Neuronal stem cell (in vitro differentiated cells): ENCODE results near the gene BABAM2.

ENCODE experiments used
- DNase-seq: peaks from one replicate; pipeline ENCODE4 v3.0.0-alpha.2; 2013; ENCODE audit warnings: low spot score
- H2AFZ ChIP-seq: one replicate; pipeline ENCODE4 v1.6.1; 2013; ENCODE audit warnings: mild to moderate bottlenecking, low read length, inconsistent platforms
- H2AK5ac ChIP-seq: 2 replicates; pipeline ENCODE4 v1.6.1; 2013; ENCODE audit warnings: low read depth, mild to moderate bottlenecking, inconsistent platforms, low read length, moderate library complexity, mixed read lengths
- H2BK120ac ChIP-seq: 2 replicates; pipeline ENCODE4 v1.6.1; 2013; ENCODE audit warnings: low read depth, mild to moderate bottlenecking, inconsistent platforms, low read length, moderate library complexity, mixed read lengths
- H2BK12ac ChIP-seq: one replicate; pipeline ENCODE4 v1.6.1; 2013; ENCODE audit warnings: low read length, inconsistent platforms
- H2BK15ac ChIP-seq: 2 replicates; pipeline ENCODE4 v1.6.1; 2013; ENCODE audit warnings: mild to moderate bottlenecking, low read length, inconsistent platforms, mixed read lengths
- H2BK5ac ChIP-seq: one replicate; pipeline ENCODE4 v1.6.1; 2013; ENCODE audit warnings: inconsistent platforms, mild to moderate bottlenecking, low read length, moderate library complexity
- H3K14ac ChIP-seq: one replicate; pipeline ENCODE4 v1.6.1; 2013; ENCODE audit warnings: low read length, inconsistent platforms
- H3K18ac ChIP-seq: 2 replicates; pipeline ENCODE4 v1.6.1; 2013; ENCODE audit warnings: low read length, inconsistent platforms
- H3K23ac ChIP-seq: 2 replicates; pipeline ENCODE4 v1.6.1; 2013; ENCODE audit warnings: low read depth, mild to moderate bottlenecking, mixed read lengths, low read length, inconsistent platforms; ENCODE audit not compliant: poor library complexity
- H3K27ac ChIP-seq: replicated peaks from 3 replicates; pipeline ENCODE4 v1.5.1; 2013; ENCODE audit warnings: low read length, inconsistent platforms
- H3K27me3 ChIP-seq, 3 experiments: 2 replicates each; pipeline ENCODE4 v1.6.1; 2013; ENCODE audit warnings: low read length in 3 of 3, mild to moderate bottlenecking in 2 of 3, inconsistent platforms in 1 of 3, low read depth in 1 of 3, mixed read lengths in 1 of 3, moderate library complexity in 1 of 3; ENCODE audit not compliant: control insufficient read depth in 3 of 3, insufficient read depth in 3 of 3
- H3K36me3 ChIP-seq, 2 donors: replicated peaks in 1 of 2; 2 replicates each; pipeline ENCODE4 v1.6.1; 2013; ENCODE audit warnings: low read length in 2 of 2; ENCODE audit not compliant: control insufficient read depth in 2 of 2, insufficient read depth in 2 of 2
- H3K4ac ChIP-seq: 2 replicates; pipeline ENCODE4 v1.6.1; 2013; ENCODE audit warnings: inconsistent platforms, mild to moderate bottlenecking, low read length, moderate library complexity
- H3K4me1 ChIP-seq, 2 donors: 1 replicate in 1 of 2; 2 replicates in 1 of 2; pipeline ENCODE4 v1.6.1; 2013; ENCODE audit warnings: low read length in 2 of 2, low read depth in 1 of 2; ENCODE audit not compliant: control insufficient read depth in 2 of 2, insufficient read depth in 1 of 2
- H3K4me2 ChIP-seq: one replicate; pipeline ENCODE4 v1.6.1; 2013; ENCODE audit warnings: mild to moderate bottlenecking, low read length, inconsistent platforms; ENCODE audit not compliant: insufficient read depth, poor library complexity, severe bottlenecking
- H3K4me3 ChIP-seq, 2 donors: 2 replicates each; pipeline ENCODE4 v1.5.1; 2013; ENCODE audit warnings: low read length in 2 of 2, mild to moderate bottlenecking in 2 of 2, inconsistent platforms in 1 of 2, moderate library complexity in 1 of 2
- H3K79me1 ChIP-seq: one replicate; pipeline ENCODE4 v1.6.1; 2013; ENCODE audit warnings: low read depth, mild to moderate bottlenecking, inconsistent platforms, low read length, moderate library complexity
- H3K9ac ChIP-seq: one replicate; pipeline ENCODE4 v1.6.1; 2013; ENCODE audit warnings: mild to moderate bottlenecking, low read depth, low read length, inconsistent platforms; ENCODE audit not compliant: poor library complexity
- H3K9me3 ChIP-seq, 2 donors: replicated peaks in 1 of 2; 2 replicates each; pipeline versions ENCODE3 to v1.6.1; 2013; ENCODE audit warnings: low read length in 2 of 2, mild to moderate bottlenecking in 2 of 2, inconsistent platforms in 1 of 2, low read depth in 1 of 2, mixed read lengths in 1 of 2, moderate library complexity in 1 of 2; ENCODE audit not compliant: control insufficient read depth in 2 of 2, insufficient read depth in 1 of 2
- H4K8ac ChIP-seq: one replicate; pipeline ENCODE4 v1.6.1; 2013; ENCODE audit warnings: low read depth, mild to moderate bottlenecking, inconsistent platforms, low read length, moderate library complexity
- H4K91ac ChIP-seq: one replicate; pipeline ENCODE4 v1.6.1; 2013; ENCODE audit warnings: low read length, low read depth, mild to moderate bottlenecking, inconsistent platforms; ENCODE audit not compliant: poor library complexity
- WGBS, 2 donors: extraction: QIAGEN DNeasy Blood & Tissue Kit; methylation state at CpG; one replicate each; pipeline ENCODE4 v1.1.7; 2013; ENCODE audit warnings: missing lambda C conversion rate in 2 of 2, mixed read lengths in 1 of 2; ENCODE audit not compliant: insufficient read length in 2 of 2, insufficient replicate concordance in 1 of 2; ENCODE audit errors: extremely low coverage in 2 of 2; 5-methylcytosine and 5-hydroxymethylcytosine counted together

Gene BABAM2

GRCh38 chr2:27890924-27891672 lies 569 bp downstream of the BABAM2 start:
- Histone ChIP-seq H3K79me1 (no peaks in the 10 kb centered on the region), H3K9ac (peak overlapping the region; percentile 65), H2BK15ac (no peak overlapping the region), H3K23ac (no peak overlapping the region), H3K18ac (peak overlapping the region; percentile 73), H3K27ac (peak overlapping the region; percentile 51), H3K4me2 (peak overlapping the region; percentile 67), H3K4ac (no peak overlapping the region), H3K4me3 (peak overlapping the region; percentile 72 to 93), H3K36me3 (peaks cover 4 to 14% of the 10 kb centered on the region in 2 donors), H2BK120ac (no peak overlapping the region), H3K4me1 (peaks cover 0 to 3% of the 10 kb centered on the region in 2 donors), H3K27me3 (no peaks in the 10 kb centered on the region), H3K14ac (no peak overlapping the region), H2BK12ac (no peak overlapping the region), H2AK5ac (no peak overlapping the region), H2AFZ (peak overlapping the region; percentile 95), H3K9me3 (no peaks in the 10 kb centered on the region), H4K8ac (no peak overlapping the region), H2BK5ac (no peak overlapping the region), H4K91ac (no peak overlapping the region)
- WGBS, 2 donors: no CpG with 5 or more reads among the region's 24 CpGs
- peak; percentile 54 for DNase-seq

GRCh38 chr2:27891673-27892105 lies 1.2 kb downstream of the BABAM2 start:
- Histone ChIP-seq H3K23ac (no peak overlapping the region), H3K4ac (no peak overlapping the region), H2BK12ac (no peak overlapping the region), H4K91ac (no peak overlapping the region), H3K9me3 (no peaks in the 10 kb centered on the region), H3K4me3 (peak overlapping the region in 1 of 2 donors; percentile 72), H3K27me3 (no peaks in the 10 kb centered on the region), H3K79me1 (no peaks in the 10 kb centered on the region), H4K8ac (no peak overlapping the region), H3K27ac (no peak overlapping the region), H3K18ac (no peak overlapping the region), H2AFZ (no peak overlapping the region), H2BK15ac (no peak overlapping the region), H3K9ac (no peak overlapping the region), H3K4me2 (no peak overlapping the region), H2BK120ac (no peak overlapping the region), H2BK5ac (no peak overlapping the region), H3K14ac (no peak overlapping the region), H3K4me1 (peaks cover 0 to 3% of the 10 kb centered on the region in 2 donors), H2AK5ac (no peak overlapping the region), H3K36me3 (peaks cover 8 to 20% of the 10 kb centered on the region in 2 donors)
- no CpG with 5 or more reads among the region's 5 CpGs for WGBS, 2 donors
- DNase-seq: no peak

- no peak overlapping the region for H3K4ac ChIP-seq
- H2BK120ac ChIP-seq: no peak overlapping the region
- H4K91ac ChIP-seq: no peak overlapping the region
- no peak overlapping the region for H3K4me2 ChIP-seq
- H2AFZ ChIP-seq: no peak overlapping the region
- no peak overlapping the region for H3K27ac ChIP-seq
- H2BK12ac ChIP-seq: no peak overlapping the region
- no peak for DNase-seq
- H3K27me3 ChIP-seq: no peaks in the 10 kb centered on the region
- no peak overlapping the region for H4K8ac ChIP-seq
- H3K9me3 ChIP-seq: no peaks in the 10 kb centered on the region
- no CpG with 5 or more reads among the region's 3 CpGs for WGBS, 2 donors
- no peak overlapping the region for H3K18ac ChIP-seq
- peaks cover 11 to 33% of the 10 kb centered on the region in 2 donors for H3K36me3 ChIP-seq
- no peak overlapping the region for H2BK15ac ChIP-seq
- peaks cover 2% of the 10 kb centered on the region for H3K79me1 ChIP-seq
- H3K4me3 ChIP-seq: no peak overlapping the region
- H3K4me1 ChIP-seq: peaks cover 0 to 3% of the 10 kb centered on the region in 2 donors
- no peak overlapping the region for H3K9ac ChIP-seq
- H2BK5ac ChIP-seq: no peak overlapping the region
- no peak overlapping the region for H3K23ac ChIP-seq
- no peak overlapping the region for H3K14ac ChIP-seq
- no peak overlapping the region for H2AK5ac ChIP-seq
Observed at GRCh38 chr2:27893006-27893405, 2.5 kb downstream of the BABAM2 start.

- no peak overlapping the region for H3K9ac ChIP-seq
- H2BK15ac ChIP-seq: no peak overlapping the region
- H2AK5ac ChIP-seq: no peak overlapping the region
- H3K4me3 ChIP-seq: no peak overlapping the region
- no peaks in the 10 kb centered on the region for H3K4me1 ChIP-seq
- no peaks in the 10 kb centered on the region for H3K9me3 ChIP-seq
- peaks cover 2% of the 10 kb centered on the region for H3K79me1 ChIP-seq
- no peak overlapping the region for H4K8ac ChIP-seq
- no peaks in the 10 kb centered on the region for H3K27me3 ChIP-seq
- no peak overlapping the region for H2BK120ac ChIP-seq
- H4K91ac ChIP-seq: no peak overlapping the region
- no peak overlapping the region for H2AFZ ChIP-seq
- H3K14ac ChIP-seq: no peak overlapping the region
- no peak overlapping the region for H3K4me2 ChIP-seq
- H3K23ac ChIP-seq: no peak overlapping the region
- no peak overlapping the region for H3K27ac ChIP-seq
- H3K18ac ChIP-seq: no peak overlapping the region
- DNase-seq: no peak
- H3K4ac ChIP-seq: no peak overlapping the region
- H2BK12ac ChIP-seq: no peak overlapping the region
- H2BK5ac ChIP-seq: no peak overlapping the region
- H3K36me3 ChIP-seq: peaks cover 11 to 51% of the 10 kb centered on the region in 2 donors
Observed at GRCh38 chr2:27897717-27898116, 7.2 kb downstream of the BABAM2 start.
